ENCODE measurements around the gene BBOF1.

BBOF1 gene

GRCh38 chr14:74049876-74050495, 30.8 kb downstream of the BBOF1 start:
- no peak overlapping the region for H3K27ac ChIP-seq (ENCODE audit: low read length, poor library complexity, severe bottlenecking)
- no peak overlapping the region for H2BK12ac ChIP-seq (ENCODE audit: low read length in 2 of 2)
- no peaks in the 10 kb centered on the region for H3K79me1 ChIP-seq (replicated peaks; ENCODE audit: low read length, poor library complexity, severe bottlenecking)
- H2AK5ac ChIP-seq (ENCODE audit: low read length, severe bottlenecking) = no peak overlapping the region
- H3K18ac ChIP-seq (ENCODE audit: low read depth in 1 of 2, low read length in 2 of 2) = no peak overlapping the region
- H3K9me3 ChIP-seq (ENCODE audit: control insufficient read depth, low read length) = no peaks in the 10 kb centered on the region
- no peak overlapping the region for H3K4ac ChIP-seq (ENCODE audit: low read depth in 1 of 2, low read length in 2 of 2)
- H3K4me3 ChIP-seq (ENCODE audit: insufficient read depth in 1 of 2, low read depth in 1 of 2, low read length in 2 of 2) = no peak overlapping the region
- H2AFZ ChIP-seq (ENCODE audit: low read depth, low read length) = no peak overlapping the region
- no peak overlapping the region for H4K8ac ChIP-seq (ENCODE audit: low read length)
- no peak overlapping the region for H2BK15ac ChIP-seq (ENCODE audit: low read depth, poor library complexity, severe bottlenecking)
- no peak overlapping the region for H3K23ac ChIP-seq (ENCODE audit: low read length in 2 of 2)
- no peak overlapping the region for H3K4me2 ChIP-seq (ENCODE audit: low read length, poor library complexity, severe bottlenecking)
- no peak overlapping the region for H3K14ac ChIP-seq (ENCODE audit: low read length in 2 of 2)
- H3K36me3 ChIP-seq (ENCODE audit: control insufficient read depth in 1 of 2, insufficient read depth in 2 of 2, low read depth in 1 of 2, low read length in 2 of 2) = peaks cover 0 to 13% of the 10 kb centered on the region in 2 experiments
- no peak overlapping the region for H4K91ac ChIP-seq (ENCODE audit: low read length)
- no peak for DNase-seq
- no peaks in the 10 kb centered on the region for H3K27me3 ChIP-seq (ENCODE audit: control insufficient read depth in 1 of 2, insufficient read depth in 1 of 2, low read length in 2 of 2)
- 100% methylated on average over 1 of the region's 3 CpGs for WGBS
- H2BK120ac ChIP-seq (ENCODE audit: low read depth, low read length) = no peak overlapping the region
- H2BK5ac ChIP-seq (ENCODE audit: low read depth, low read length, poor library complexity, severe bottlenecking) = no peak overlapping the region
- no peak overlapping the region for H3K9ac ChIP-seq (ENCODE audit: low read length)
- no peaks in the 10 kb centered on the region for H3K4me1 ChIP-seq (ENCODE audit: control insufficient read depth, insufficient read depth, low read depth, low read length)

- 73% methylated on average over 2 of the region's 2 CpGs for WGBS
- H3K9ac ChIP-seq (ENCODE audit: low read length) = no peak overlapping the region
- H3K36me3 ChIP-seq (ENCODE audit: control insufficient read depth in 1 of 2, insufficient read depth in 2 of 2, low read depth in 1 of 2, low read length in 2 of 2) = peaks cover 0 to 53% of the 10 kb centered on the region in 2 experiments
- no peak overlapping the region for H2BK5ac ChIP-seq (ENCODE audit: low read depth, low read length, poor library complexity, severe bottlenecking)
- H3K14ac ChIP-seq (ENCODE audit: low read length in 2 of 2) = no peak overlapping the region
- H2AFZ ChIP-seq (ENCODE audit: low read depth, low read length) = no peak overlapping the region
- no peaks in the 10 kb centered on the region for H3K4me1 ChIP-seq (ENCODE audit: control insufficient read depth, insufficient read depth, low read depth, low read length)
- no peak overlapping the region for H2BK15ac ChIP-seq (ENCODE audit: low read depth, poor library complexity, severe bottlenecking)
- H3K23ac ChIP-seq (ENCODE audit: low read length in 2 of 2) = no peak overlapping the region
- H3K9me3 ChIP-seq (ENCODE audit: control insufficient read depth, low read length) = no peaks in the 10 kb centered on the region
- no peak overlapping the region for H2BK120ac ChIP-seq (ENCODE audit: low read depth, low read length)
- no peaks in the 10 kb centered on the region for H3K79me1 ChIP-seq (replicated peaks; ENCODE audit: low read length, poor library complexity, severe bottlenecking)
- no peak overlapping the region for H3K4me2 ChIP-seq (ENCODE audit: low read length, poor library complexity, severe bottlenecking)
- peak; percentile 36 for DNase-seq
- H3K4me3 ChIP-seq (ENCODE audit: insufficient read depth in 1 of 2, low read depth in 1 of 2, low read length in 2 of 2) = no peak overlapping the region
- H2AK5ac ChIP-seq (ENCODE audit: low read length, severe bottlenecking) = no peak overlapping the region
- H4K8ac ChIP-seq (ENCODE audit: low read length) = no peak overlapping the region
- no peak overlapping the region for H3K27ac ChIP-seq (ENCODE audit: low read length, poor library complexity, severe bottlenecking)
- H3K18ac ChIP-seq (ENCODE audit: low read depth in 1 of 2, low read length in 2 of 2) = no peak overlapping the region
- no peak overlapping the region for H3K4ac ChIP-seq (ENCODE audit: low read depth in 1 of 2, low read length in 2 of 2)
- no peaks in the 10 kb centered on the region for H3K27me3 ChIP-seq (ENCODE audit: control insufficient read depth in 1 of 2, insufficient read depth in 1 of 2, low read length in 2 of 2)
- H4K91ac ChIP-seq (ENCODE audit: low read length) = no peak overlapping the region
- H2BK12ac ChIP-seq (ENCODE audit: low read length in 2 of 2) = no peak overlapping the region
These were observed 43.6 kb downstream of the BBOF1 start for GRCh38 chr14:74062809-74063150.

DNA sequence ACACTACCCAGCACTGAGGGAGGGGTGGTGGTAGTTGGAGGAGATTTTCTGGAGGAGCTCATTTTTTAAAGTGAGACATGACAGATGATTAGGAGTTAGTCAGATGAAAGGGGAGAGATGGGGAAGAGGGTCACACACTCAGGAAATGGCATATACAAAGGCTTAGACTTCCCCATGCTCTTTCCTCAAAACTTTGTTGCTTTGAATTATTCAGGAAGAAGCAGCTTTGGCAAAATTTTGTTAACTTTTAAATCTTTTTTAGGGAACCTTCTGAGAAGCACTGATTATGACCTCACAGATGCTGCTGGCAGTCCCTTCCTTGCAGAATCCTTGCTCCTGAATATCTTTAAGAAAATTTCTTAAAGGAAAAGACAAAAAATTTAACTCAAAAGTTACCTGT, 45.3 kb downstream of the BBOF1 start:
- no peak overlapping the region for H2BK5ac ChIP-seq (ENCODE audit: low read depth, low read length, poor library complexity, severe bottlenecking)

DNA sequence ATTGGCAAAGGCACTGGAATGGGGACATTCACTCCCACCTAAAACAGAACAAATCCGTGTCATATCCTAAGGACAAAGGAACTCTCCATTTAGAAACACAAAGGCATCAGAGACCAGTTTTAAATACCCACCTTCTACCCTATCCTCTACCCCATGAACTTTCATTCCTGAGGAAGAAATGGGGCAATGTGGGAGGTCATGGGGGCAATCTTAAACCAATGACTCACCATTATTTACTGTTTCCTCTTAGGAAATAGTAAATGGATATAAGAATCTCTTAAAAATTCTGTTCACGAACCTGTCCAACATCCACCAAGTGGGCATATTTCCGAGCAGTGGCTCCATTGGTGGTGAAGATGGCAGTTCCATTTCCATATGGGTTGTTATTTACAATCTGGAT, 45.7 kb downstream of the BBOF1 start:
- Histone ChIP-seq H3K27ac (ENCODE audit: low read length, poor library complexity, severe bottlenecking) (no peak overlapping the region), H3K14ac (ENCODE audit: low read length in 2 of 2) (no peak overlapping the region), H2AK5ac (ENCODE audit: low read length, severe bottlenecking) (no peak overlapping the region), H4K91ac (ENCODE audit: low read length) (no peak overlapping the region), H2BK120ac (ENCODE audit: low read depth, low read length) (no peak overlapping the region), H3K36me3 (ENCODE audit: control insufficient read depth in 1 of 2, insufficient read depth in 2 of 2, low read depth in 1 of 2, low read length in 2 of 2) (peaks cover 0 to 40% of the 10 kb centered on the region in 2 experiments), H3K9ac (ENCODE audit: low read length) (no peak overlapping the region), H3K79me1 (replicated peaks; ENCODE audit: low read length, poor library complexity, severe bottlenecking) (no peaks in the 10 kb centered on the region), H3K4me3 (ENCODE audit: insufficient read depth in 1 of 2, low read depth in 1 of 2, low read length in 2 of 2) (no peak overlapping the region), H2AFZ (ENCODE audit: low read depth, low read length) (no peak overlapping the region), H3K4me2 (ENCODE audit: low read length, poor library complexity, severe bottlenecking) (no peak overlapping the region), H2BK5ac (ENCODE audit: low read depth, low read length, poor library complexity, severe bottlenecking) (no peak overlapping the region), H3K4ac (ENCODE audit: low read depth in 1 of 2, low read length in 2 of 2) (no peak overlapping the region), H3K9me3 (ENCODE audit: control insufficient read depth, low read length) (no peaks in the 10 kb centered on the region), H3K4me1 (ENCODE audit: control insufficient read depth, insufficient read depth, low read depth, low read length) (no peaks in the 10 kb centered on the region), H2BK15ac (ENCODE audit: low read depth, poor library complexity, severe bottlenecking) (no peak overlapping the region), H3K18ac (ENCODE audit: low read depth in 1 of 2, low read length in 2 of 2) (no peak overlapping the region), H4K8ac (ENCODE audit: low read length) (no peak overlapping the region), H3K23ac (ENCODE audit: low read length in 2 of 2) (no peak overlapping the region), H2BK12ac (ENCODE audit: low read length in 2 of 2) (no peak overlapping the region), H3K27me3 (ENCODE audit: control insufficient read depth in 1 of 2, insufficient read depth in 1 of 2, low read length in 2 of 2) (no peaks in the 10 kb centered on the region)
- peak; percentile 41 for DNase-seq
- 86% methylated on average over 1 of the region's 3 CpGs for WGBS

More for the DNA sequence above, 45.3 kb downstream of the BBOF1 start:
- H2BK12ac ChIP-seq (ENCODE audit: low read length in 2 of 2) = no peak overlapping the region
- no peak overlapping the region for H3K14ac ChIP-seq (ENCODE audit: low read length in 2 of 2)
- no peak overlapping the region for H3K23ac ChIP-seq (ENCODE audit: low read length in 2 of 2)
- no peak overlapping the region for H3K4ac ChIP-seq (ENCODE audit: low read depth in 1 of 2, low read length in 2 of 2)
- no peak overlapping the region for H3K27ac ChIP-seq (ENCODE audit: low read length, poor library complexity, severe bottlenecking)
- H4K91ac ChIP-seq (ENCODE audit: low read length) = no peak overlapping the region
- H4K8ac ChIP-seq (ENCODE audit: low read length) = no peak overlapping the region
- no peaks in the 10 kb centered on the region for H3K79me1 ChIP-seq (replicated peaks; ENCODE audit: low read length, poor library complexity, severe bottlenecking)
- H3K4me1 ChIP-seq (ENCODE audit: control insufficient read depth, insufficient read depth, low read depth, low read length) = no peaks in the 10 kb centered on the region
- H2BK120ac ChIP-seq (ENCODE audit: low read depth, low read length) = no peak overlapping the region
- no peak overlapping the region for H2AFZ ChIP-seq (ENCODE audit: low read depth, low read length)
- H2BK15ac ChIP-seq (ENCODE audit: low read depth, poor library complexity, severe bottlenecking) = no peak overlapping the region
- H3K18ac ChIP-seq (ENCODE audit: low read depth in 1 of 2, low read length in 2 of 2) = no peak overlapping the region
- H3K4me2 ChIP-seq (ENCODE audit: low read length, poor library complexity, severe bottlenecking) = no peak overlapping the region
- H3K4me3 ChIP-seq (ENCODE audit: insufficient read depth in 1 of 2, low read depth in 1 of 2, low read length in 2 of 2) = no peak overlapping the region
- DNase-seq = peak; percentile 10
- peaks cover 0 to 44% of the 10 kb centered on the region in 2 experiments for H3K36me3 ChIP-seq (ENCODE audit: control insufficient read depth in 1 of 2, insufficient read depth in 2 of 2, low read depth in 1 of 2, low read length in 2 of 2)
- no peak overlapping the region for H2AK5ac ChIP-seq (ENCODE audit: low read length, severe bottlenecking)
- no peak overlapping the region for H3K9ac ChIP-seq (ENCODE audit: low read length)
- no peaks in the 10 kb centered on the region for H3K27me3 ChIP-seq (ENCODE audit: control insufficient read depth in 1 of 2, insufficient read depth in 1 of 2, low read length in 2 of 2)
- H3K9me3 ChIP-seq (ENCODE audit: control insufficient read depth, low read length) = no peaks in the 10 kb centered on the region

Data from mesenchymal stem cell (in vitro differentiated cells and primary cell).